PC-3 (cell line): Measurements from ENCODE around the gene POLDIP3. TPM values are rescaled to one million over a fixed set of nuclear protein-coding genes. Genes with fewer than 3 reads are reported as not detected.
"Not testable (repeated sequence)": the region's sequence is repeated elsewhere in the genome, so short reads cannot be mapped to it uniquely, and the experiment has no call there.

ENCODE experiments used
- ATAC-seq: fragments of 200-7000 bp; cut with Tn5 transposase; 2 replicates; pipeline ENCODE4 v1.9.1; 2020; ENCODE audit warnings: mild to moderate bottlenecking, moderate library complexity
- BruUV-seq: library from RNA; stranded (reverse); fragments of 400-500 nt; replicated peaks from 2 replicates; lab custom pipeline; 2021; lab: Mats Ljungman, UMichigan
- CTCF ChIA-PET: fragments of 300-600 bp; sonication (Branson Sonifier 250); formaldehyde crosslinking; loops from one replicate; lab custom pipeline; 2022; ENCODE audit warnings: antibody characterized with exemption; lab: Charles Lee
- POLR2A ChIA-PET: fragments of 300-600 bp; sonication (Branson Sonifier 250); formaldehyde crosslinking; loops from one replicate; lab custom pipeline; 2022; ENCODE audit warnings: antibody characterized with exemption; ENCODE audit not compliant: unreplicated experiment; lab: Charles Lee
- DNase-seq: peaks from one replicate; pipeline ENCODE4 v3.0.0-alpha.2; 2015
- H2AFZ ChIP-seq: fragments of 300-600 bp; sonication (generic); 2 replicates; pipeline ENCODE4 v1.6.0; 2016; ENCODE audit warnings: antibody characterized with exemption, low read length
- H3F3A ChIP-seq: fragments of 300-600 bp; sonication (generic); one replicate; pipeline ENCODE4 v1.6.0; 2017; ENCODE audit warnings: antibody characterized with exemption, low read length, control low read depth, mild to moderate bottlenecking; ENCODE audit not compliant: unreplicated experiment
- H3K27ac ChIP-seq: fragments of 300-600 bp; sonication (generic); 2 replicates; pipeline ENCODE4 v1.5.1; 2016; ENCODE audit warnings: mild to moderate bottlenecking, low read length
- H3K27me3 ChIP-seq: fragments of 300-600 bp; sonication (generic); 2 replicates; pipeline ENCODE4 v1.6.1; 2016; ENCODE audit warnings: low read length, mixed read lengths
- H3K36me3 ChIP-seq: fragments of 300-600 bp; sonication (generic); 2 replicates; pipeline ENCODE4 v1.6.1; 2016; ENCODE audit warnings: low read depth, mixed run types, low read length, mixed read lengths
- H3K4me1 ChIP-seq: fragments of 300-600 bp; sonication (generic); 2 replicates; pipeline ENCODE4 v1.5.1; 2016; ENCODE audit warnings: low read length; ENCODE audit not compliant: insufficient read depth
- H3K4me2 ChIP-seq: fragments of 300-600 bp; sonication (generic); 2 replicates; pipeline ENCODE4 v1.6.0; 2016; ENCODE audit warnings: low read length
- H3K4me3 ChIP-seq: fragments of 300-600 bp; sonication (generic); 2 replicates; pipeline ENCODE4 v1.5.1; 2016; ENCODE audit warnings: mild to moderate bottlenecking, low read length, mixed read lengths
- H3K79me2 ChIP-seq: fragments of 300-600 bp; sonication (generic); 2 replicates; pipeline ENCODE4 v1.6.1; 2017; ENCODE audit warnings: low read length, mixed read lengths
- H3K9ac ChIP-seq: fragments of 300-600 bp; sonication (generic); 2 replicates; pipeline ENCODE4 v1.6.0; 2016; ENCODE audit warnings: mild to moderate bottlenecking, low read length
- H3K9me2 ChIP-seq: fragments of 300-600 bp; sonication (generic); replicated peaks from 2 replicates; pipeline ENCODE4 v1.6.1; 2016; ENCODE audit warnings: mixed run types, low read length, mixed read lengths
- H3K9me3 ChIP-seq: fragments of 300-600 bp; sonication (generic); 2 replicates; pipeline ENCODE4 v1.6.1; 2016; ENCODE audit warnings: low read length, mixed read lengths
- H4K20me1 ChIP-seq: fragments of 300-600 bp; sonication (generic); 2 replicates; pipeline ENCODE4 v1.6.1; 2016; ENCODE audit warnings: low read length, mixed read lengths
- CTCF ChIP-seq: fragments of 300-600 bp; sonication (generic); conservative IDR thresholded peaks from 2 replicates; pipeline ENCODE4 v1.5.1; 2017; ENCODE audit warnings: antibody characterized with exemption, low read depth, mild to moderate bottlenecking, low read length
- EZH2 ChIP-seq: fragments of 300-600 bp; sonication (generic); IDR thresholded peaks from one replicate; pipeline ENCODE4 v1.6.1; 2017; ENCODE audit warnings: antibody characterized with exemption, mild to moderate bottlenecking, low read length; ENCODE audit not compliant: unreplicated experiment
- EZH2phosphoT487 ChIP-seq: fragments of 300-600 bp; sonication (generic); IDR thresholded peaks from 2 replicates; pipeline ENCODE4 v1.6.1; 2018; ENCODE audit warnings: mild to moderate bottlenecking, antibody characterized with exemption, low read length, borderline replicate concordance
- intact Hi-C: fragments of 100-400 bp; cut with micrococcal nuclease; formaldehyde crosslinking; loops from 2 replicates; pipeline ENCODE4 v1.9.0; 2023
- total RNA-seq: library from RNA; depleted of rRNA; stranded (reverse); fragments of >200 nt; gene quantifications from 2 replicates; pipeline ENCODE4 v1.2.3, GENCODE V29; 2014

POLDIP3 gene
- total RNA-seq, 1 experiment from 2014 or later: 32.4 TPM

GRCh38 chr22:42610186-42610585 lies 4.5 kb downstream of the POLDIP3 start:
- Histone ChIP-seq H3K27ac (no peak overlapping the region), H3K4me2 (no peak overlapping the region), H2AFZ (no peak overlapping the region), H3K9me3 (no peaks in the 10 kb centered on the region), H3K4me3 (no peak overlapping the region), H3K4me1 (peaks cover 17% of the 10 kb centered on the region), H3K9me2 (no peaks in the 10 kb centered on the region), H3K27me3 (no peaks in the 10 kb centered on the region), H3F3A (no peaks in the 10 kb centered on the region), H4K20me1 (peaks cover 24% of the 10 kb centered on the region; the same call in 1 of the 2 replicates), H3K9ac (no peak overlapping the region), H3K79me2 (peaks cover 80% of the 10 kb centered on the region), H3K36me3 (peaks cover 10% of the 10 kb centered on the region; the same call in 1 of the 2 replicates)
- ATAC-seq (no peak), DNase-seq (no peak)
- TF ChIP-seq EZH2phosphoT487 (no peak), CTCF (no peak), EZH2 (no peak)
- BruUV-seq: no TSS peak
- intact Hi-C loops: no loop called here
- POLR2A ChIA-PET: no interaction called here
- CTCF ChIA-PET: no interaction called here

GRCh38 chr22:42608823-42609361 lies 5.8 kb downstream of the POLDIP3 start:
- H4K20me1 ChIP-seq: peaks cover 24% of the 10 kb centered on the region; the same call in 1 of the 2 replicates
- no peak overlapping the region for H2AFZ ChIP-seq
- H3K4me2 ChIP-seq: peak overlapping the region; percentile 26; the same call in 1 of the 2 replicates
- intact Hi-C loops: no loop called here
- H3K9me3 ChIP-seq: no peaks in the 10 kb centered on the region
- peaks cover 10% of the 10 kb centered on the region; the same call in 1 of the 2 replicates for H3K36me3 ChIP-seq
- DNase-seq (peak; percentile 14), ATAC-seq (peak; percentile 69)
- H3K27me3 ChIP-seq: no peaks in the 10 kb centered on the region
- TF ChIP-seq EZH2: no peak
- no peak overlapping the region for H3K27ac ChIP-seq
- H3K9ac ChIP-seq: no peak overlapping the region
- H3K9me2 ChIP-seq: no peaks in the 10 kb centered on the region
- peaks cover 88% of the 10 kb centered on the region for H3K79me2 ChIP-seq
- H3F3A ChIP-seq: no peaks in the 10 kb centered on the region
- BruUV-seq: no TSS peak
- peaks cover 17% of the 10 kb centered on the region for H3K4me1 ChIP-seq
- POLR2A ChIA-PET: interaction anchor here (0.6 kb wide), 1 partner anchor 70 kb away, joined by 10 read pairs; no protein-coding TSS in a partner anchor
- H3K4me3 ChIP-seq: no peak overlapping the region
- CTCF ChIA-PET: no interaction called here

GRCh38 chr22:42608136-42608822 lies 6.4 kb downstream of the POLDIP3 start:
- no TSS peak for BruUV-seq
- POLR2A ChIA-PET: interaction anchor here (0.6 kb wide), 1 partner anchor 69 kb away, joined by 10 read pairs; no protein-coding TSS in a partner anchor
- Histone ChIP-seq H3K27ac (no peak overlapping the region), H3K9me2 (no peaks in the 10 kb centered on the region), H3K4me2 (0 out of 2 replicates have a peak overlapping the region, but pooled peaks have one; percentile 26), H3K36me3 (peaks cover 10% of the 10 kb centered on the region; the same call in 1 of the 2 replicates), H4K20me1 (peaks cover 23% of the 10 kb centered on the region; the same call in 1 of the 2 replicates), H2AFZ (no peak overlapping the region), H3K27me3 (no peaks in the 10 kb centered on the region), H3K9me3 (no peaks in the 10 kb centered on the region), H3K79me2 (peaks cover 87% of the 10 kb centered on the region), H3K4me1 (peaks cover 17% of the 10 kb centered on the region), H3K9ac (no peak overlapping the region), H3K4me3 (no peak overlapping the region), H3F3A (no peaks in the 10 kb centered on the region)
- intact Hi-C loops: no loop called here
- no peak for ATAC-seq
- CTCF ChIA-PET: no interaction called here
- no peak for TF ChIP-seq EZH2
- no peak for TF ChIP-seq CTCF
- no peak for TF ChIP-seq EZH2phosphoT487
- no peak for DNase-seq

GRCh38 chr22:42607641-42608040 lies 7.0 kb downstream of the POLDIP3 start:
- DNase-seq, H3K36me3 ChIP-seq, H3K9ac ChIP-seq, H3K4me3 ChIP-seq, H3K9me2 ChIP-seq, H3K27me3 ChIP-seq, POLR2A ChIA-PET, H3K27ac ChIP-seq, CTCF ChIA-PET, H3F3A ChIP-seq, intact Hi-C loops, H2AFZ ChIP-seq, H3K9me3 ChIP-seq, H3K4me2 ChIP-seq, BruUV-seq, ATAC-seq: not testable (repeated sequence)
- peaks cover 11% of the 10 kb centered on the region for H3K4me1 ChIP-seq
- peaks cover 81% of the 10 kb centered on the region for H3K79me2 ChIP-seq
- H4K20me1 ChIP-seq: peaks cover 17% of the 10 kb centered on the region; the same call in 1 of the 2 replicates
